Muscle of back (tissue), 11 donors: Measurements from ENCODE around the gene CAMTA1. TPM values are rescaled to one million over a fixed set of nuclear protein-coding genes. Genes with fewer than 3 reads are reported as not detected.

ENCODE experiments used
- DNase-seq, 3 donors: peaks; one replicate each; pipeline versions ENCODE4 v3.0.0 to v3.0.0-alpha.2; 2013
- polyA plus RNA-seq, 10 donors: library from polyadenylated mRNA; unstranded; fragments of 120-200 nt; gene quantifications; one replicate each; pipeline ENCODE4 v1.2.1, GENCODE V29; 2013; ENCODE audit not compliant: insufficient read length in 10 of 10

The CAMTA1 gene
- polyA plus RNA-seq, 10 donors: 36.4 to 49.7 (median 44.0) TPM

DNA sequence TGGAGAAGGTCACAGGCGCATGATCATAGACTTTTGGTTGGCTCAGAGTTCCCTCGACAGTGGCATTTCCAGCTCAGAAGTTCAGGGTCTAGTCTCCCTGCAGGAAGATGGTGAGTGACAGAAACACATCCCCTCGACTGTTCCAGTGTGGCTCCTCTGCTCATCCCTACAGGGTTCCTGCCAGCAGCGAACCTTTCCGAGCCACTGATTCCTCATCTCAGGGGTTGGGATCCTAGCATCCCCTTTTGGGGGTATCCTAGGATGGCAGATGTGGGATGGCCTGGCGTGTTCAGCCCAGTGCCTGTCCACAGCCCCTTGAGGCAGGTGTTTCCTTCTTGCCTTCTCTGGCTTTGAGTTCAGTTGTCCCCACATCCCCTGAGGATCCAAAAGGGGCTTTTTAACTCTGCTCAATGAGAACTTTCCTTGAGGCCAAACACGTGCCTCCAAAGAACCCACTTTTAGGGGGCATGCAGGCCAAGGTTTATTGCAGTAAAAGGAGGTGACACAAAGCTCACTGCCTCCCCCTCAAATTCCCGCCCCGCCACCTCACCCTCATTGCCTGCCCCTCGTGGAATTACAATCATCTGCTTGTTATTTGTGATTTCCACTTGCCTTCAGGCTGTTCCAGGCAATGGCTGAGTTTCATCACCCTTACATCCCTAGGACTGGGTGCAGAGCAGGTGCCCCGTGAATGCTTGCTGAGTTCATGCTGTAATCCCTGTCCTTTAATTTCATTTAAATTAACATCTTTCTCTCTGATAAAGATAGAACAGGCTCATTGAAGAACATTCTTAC, 440.7 kb downstream of the CAMTA1 start:
- no peak for DNase-seq

DNA sequence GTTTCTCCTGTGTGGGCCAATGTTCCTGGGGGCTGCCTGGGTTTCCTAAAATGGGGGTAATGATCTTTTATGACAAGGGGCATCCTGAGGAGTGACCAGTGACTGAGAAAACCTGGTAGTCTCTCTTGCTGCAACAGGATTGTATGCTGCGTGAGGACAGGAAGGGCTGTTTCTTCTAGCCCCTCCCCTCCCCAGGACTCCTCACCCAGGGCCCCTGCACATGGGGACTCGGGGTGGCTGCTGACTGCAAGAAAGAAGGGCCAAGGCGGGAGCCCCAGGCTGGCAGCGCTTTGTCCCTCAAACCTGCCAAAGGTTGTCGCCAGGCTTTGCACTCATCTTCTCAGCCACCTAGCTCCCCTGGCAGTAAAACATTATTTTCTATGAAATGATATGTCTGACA, 442.4 kb downstream of the CAMTA1 start:
- DNase-seq: no peak

DNA sequence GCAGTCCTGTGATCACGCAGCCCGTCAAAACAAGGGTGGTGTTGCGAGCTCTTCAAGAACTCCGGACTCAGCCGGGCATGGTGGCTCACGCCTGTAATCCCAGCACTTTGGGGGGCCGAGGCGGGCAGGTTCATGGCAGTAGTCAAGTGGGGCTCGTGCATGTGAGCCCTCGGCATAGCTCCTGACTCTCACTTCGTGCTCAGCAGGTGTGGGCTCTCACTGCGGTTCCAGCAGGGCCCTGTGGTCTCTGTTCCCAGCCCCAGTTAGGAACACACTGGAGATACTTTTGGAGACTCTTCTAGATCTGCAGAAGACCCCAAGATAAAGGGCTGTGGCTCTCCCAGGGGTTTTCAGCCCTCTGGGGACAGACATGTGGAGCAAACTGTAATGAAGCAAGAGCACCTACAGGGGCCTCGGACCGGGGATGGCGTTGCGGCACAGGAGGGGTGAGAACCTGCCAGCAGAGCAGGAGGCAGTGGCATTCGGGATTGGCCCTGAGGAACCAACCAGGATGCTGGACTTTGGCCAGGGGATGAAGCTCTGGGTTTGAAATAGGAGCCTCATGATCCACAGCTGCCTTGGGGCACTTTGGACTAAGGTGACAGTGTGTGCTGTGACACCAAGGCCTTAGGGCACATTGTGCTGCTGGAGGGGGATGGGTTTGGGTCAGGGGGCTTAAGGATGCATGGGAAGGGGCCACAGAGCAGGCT, 443.2 kb downstream of the CAMTA1 start:
- no peak for DNase-seq

DNA sequence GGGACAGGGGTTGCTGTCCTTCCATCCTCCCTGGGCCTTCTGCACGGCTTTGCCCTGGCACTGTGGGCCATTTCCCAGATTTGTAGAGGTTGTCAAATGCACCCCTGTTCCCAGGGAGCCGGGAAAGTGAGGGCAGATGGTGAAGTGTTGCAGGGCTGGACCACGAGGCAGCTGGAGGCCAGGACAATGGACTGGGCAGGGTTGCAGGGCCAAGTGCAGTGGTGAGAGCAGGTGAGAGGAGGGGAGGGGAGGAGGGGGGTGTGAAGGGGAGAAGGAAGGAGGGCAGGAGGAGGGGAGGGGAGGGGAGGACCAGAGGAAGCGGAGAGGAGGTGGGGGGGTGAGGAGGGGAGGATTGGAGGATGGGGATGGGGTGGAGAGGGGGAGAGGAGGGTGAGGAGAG, 443.9 kb downstream of the CAMTA1 start:
- no peak for DNase-seq

DNA sequence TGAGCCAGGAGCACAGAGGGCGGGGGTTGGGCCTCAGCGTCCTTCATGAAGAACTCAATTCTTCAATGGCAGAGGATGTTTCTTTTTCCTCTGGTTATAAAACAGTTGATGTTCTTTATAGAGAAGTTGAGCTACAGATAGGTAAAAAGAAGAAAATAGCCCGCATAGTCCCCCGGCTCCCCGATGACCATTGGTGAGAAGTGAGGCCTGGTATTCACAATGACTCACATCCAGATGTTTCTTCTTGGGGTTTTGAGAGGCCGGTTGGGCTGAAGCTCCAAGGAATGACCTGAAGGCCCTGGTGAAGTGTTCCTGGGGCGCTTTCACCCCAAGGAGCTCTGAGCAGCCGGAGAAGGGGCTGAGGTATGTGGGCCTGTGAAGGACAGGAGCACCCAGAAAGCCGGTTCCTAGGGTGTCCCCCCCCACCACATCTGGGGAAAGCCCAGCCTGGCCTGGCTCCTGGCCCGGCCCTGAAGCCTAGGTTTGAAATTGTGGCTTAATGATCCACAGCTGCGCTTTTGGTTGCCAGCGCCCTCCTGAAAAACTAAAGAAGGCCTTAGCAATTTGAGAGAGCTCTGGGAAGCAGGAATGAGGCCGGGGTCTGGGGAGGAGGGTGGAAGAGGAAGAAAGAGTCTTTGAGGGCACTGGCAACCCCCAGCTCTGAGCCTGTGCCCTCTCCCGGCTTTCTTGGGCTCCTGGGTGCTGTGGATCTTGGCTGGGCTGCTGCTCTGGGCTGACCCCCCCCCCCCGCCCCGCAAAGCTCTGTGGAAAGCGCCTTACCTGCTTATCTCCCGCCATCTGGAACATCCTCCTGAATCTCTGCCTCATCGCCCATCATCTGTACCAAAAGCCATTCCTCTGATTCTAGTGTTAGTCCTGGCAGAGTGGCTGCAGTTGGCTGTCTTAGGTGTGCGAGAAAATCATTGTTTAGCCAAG, 444.7 kb downstream of the CAMTA1 start:
- DNase-seq: peak; percentile 13 to 43 (median 21)

DNA sequence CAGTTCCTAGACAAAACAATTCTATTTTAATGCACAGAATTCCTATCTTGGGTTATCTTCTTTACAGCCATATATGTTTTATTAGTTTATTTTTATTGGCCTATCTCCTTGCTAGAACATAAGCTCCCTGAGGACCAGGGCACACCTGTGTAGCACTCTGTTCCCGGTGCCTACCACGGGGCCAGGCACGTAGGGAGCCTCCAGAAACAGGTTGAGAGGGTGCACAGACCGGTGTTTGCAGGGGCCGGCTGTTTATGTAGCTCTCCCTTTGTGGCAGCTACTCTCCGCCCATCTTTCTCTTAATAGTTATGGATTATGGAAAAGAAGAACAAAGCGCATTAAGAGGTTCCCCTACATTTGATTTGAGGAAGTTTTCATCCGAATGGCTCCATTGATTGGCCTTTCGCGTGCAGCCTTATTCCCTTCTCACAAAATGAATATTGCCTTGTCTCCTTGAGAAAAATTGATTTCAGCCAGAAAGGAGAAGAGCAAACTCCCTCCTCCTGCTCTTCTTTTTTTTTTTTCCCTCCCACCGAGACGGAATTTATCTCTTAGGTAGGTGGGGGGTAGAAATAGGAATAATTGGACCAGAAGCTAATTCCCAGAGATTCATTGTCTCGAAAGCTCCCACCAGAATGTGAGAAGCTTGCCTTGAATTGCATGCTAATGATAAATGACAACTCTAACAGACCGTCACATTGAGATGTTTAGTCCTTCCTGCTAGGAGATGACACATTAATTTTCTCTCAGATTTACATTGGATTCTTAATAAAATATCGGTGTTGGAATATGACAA, 447.4 kb downstream of the CAMTA1 start:
- DNase-seq: no peak

DNA sequence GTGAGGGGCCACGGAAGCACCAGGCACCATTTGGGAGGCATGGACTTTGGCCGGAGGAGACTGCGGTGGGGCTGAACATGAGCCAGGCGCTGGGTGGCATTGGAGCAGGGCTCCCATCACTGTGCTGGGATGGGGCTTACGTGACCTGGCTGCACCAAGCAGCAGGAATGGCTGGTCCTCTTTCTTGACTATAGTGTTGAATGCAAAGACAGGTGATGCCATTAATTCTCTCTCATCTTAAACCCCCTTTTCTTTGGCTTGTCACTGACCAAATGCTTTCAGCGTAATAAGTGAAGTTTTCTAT, 447.9 kb downstream of the CAMTA1 start:
- DNase-seq: no peak

DNA sequence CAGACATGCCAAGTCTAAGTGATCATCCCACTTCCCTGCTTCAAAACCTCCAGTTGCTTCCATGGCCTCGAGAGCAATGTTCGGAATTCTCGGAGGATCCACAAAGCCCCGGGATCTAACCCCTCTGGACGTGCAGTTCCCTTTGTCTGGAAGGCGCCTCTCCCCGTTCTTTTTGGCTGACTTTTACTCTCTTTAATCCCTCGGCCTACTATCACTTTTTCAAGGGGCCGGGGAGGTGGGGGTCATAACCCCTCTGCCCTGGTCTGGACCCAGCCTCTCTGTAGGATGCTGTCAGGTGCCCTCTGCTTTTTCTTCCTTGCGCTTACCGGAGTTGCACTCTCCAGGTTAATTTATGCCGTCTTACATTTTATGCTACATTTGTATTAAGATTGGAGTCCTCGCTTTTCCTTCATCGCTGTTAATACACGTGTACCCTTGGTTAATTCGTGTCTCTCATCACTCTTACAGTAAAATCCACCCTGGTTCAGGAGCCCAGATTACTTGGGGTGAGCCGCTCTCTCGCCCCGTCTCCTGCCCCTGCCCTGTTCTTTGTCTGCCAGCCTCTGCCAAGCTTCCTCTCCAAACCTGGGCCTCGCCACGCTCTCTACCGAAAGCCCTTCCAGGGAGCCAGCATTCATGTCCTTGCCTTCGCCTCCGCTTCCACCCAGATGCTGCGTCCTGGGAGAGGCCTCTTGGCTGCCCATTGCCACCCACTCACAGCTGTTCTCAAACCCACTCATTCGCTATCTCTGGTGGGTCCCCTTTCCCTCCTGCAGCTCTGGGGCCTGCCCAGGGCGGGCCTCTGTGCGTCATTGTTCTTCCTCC, 448.6 kb downstream of the CAMTA1 start:
- DNase-seq: no peak

DNA sequence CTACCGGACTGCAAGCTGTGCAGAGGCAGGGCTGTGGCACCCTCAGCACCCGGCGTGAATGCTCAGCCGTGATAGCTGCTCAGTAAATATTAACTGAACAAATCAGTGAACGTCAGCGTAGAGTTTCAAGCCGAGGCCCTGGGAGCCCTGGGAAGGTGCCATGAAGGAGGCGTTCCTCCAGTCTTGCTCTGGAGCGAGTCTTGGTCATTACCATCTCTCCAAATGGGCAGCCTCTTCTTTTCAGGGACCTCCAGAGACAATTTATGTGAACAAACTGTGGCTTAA, 449.2 kb downstream of the CAMTA1 start:
- DNase-seq: no peak

DNA sequence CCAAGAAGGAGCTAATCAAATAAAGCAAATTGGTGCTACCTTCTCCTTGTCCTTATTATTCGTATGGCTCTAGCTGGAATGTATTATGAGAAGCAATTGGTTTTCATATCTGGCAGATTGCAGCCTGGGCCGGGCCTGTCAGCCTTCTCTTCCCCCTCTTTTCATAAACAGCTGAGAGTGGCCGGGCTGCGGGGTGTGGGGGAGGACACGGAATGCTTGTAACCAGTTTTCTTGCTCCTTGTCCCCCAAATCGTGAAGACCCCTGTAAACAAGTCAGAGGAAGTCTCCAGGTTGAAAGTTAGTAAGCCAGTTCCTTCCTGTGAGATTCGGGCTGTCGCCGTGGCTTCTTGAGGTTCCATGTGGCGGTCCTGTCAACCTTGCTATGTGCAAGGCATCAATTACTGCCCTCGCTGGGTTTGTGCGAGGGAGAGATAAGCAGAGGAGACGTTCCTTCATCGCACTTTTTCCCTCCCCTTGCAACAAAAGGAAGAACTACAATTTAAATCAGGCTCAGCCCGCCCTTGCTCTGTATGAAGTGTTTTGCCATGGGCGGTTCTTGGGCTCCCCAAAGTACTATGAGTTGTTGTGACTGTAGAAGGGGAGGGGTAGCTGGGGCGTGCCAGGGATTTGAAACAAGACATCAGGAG, 450.7 kb downstream of the CAMTA1 start:
- no peak for DNase-seq

DNA sequence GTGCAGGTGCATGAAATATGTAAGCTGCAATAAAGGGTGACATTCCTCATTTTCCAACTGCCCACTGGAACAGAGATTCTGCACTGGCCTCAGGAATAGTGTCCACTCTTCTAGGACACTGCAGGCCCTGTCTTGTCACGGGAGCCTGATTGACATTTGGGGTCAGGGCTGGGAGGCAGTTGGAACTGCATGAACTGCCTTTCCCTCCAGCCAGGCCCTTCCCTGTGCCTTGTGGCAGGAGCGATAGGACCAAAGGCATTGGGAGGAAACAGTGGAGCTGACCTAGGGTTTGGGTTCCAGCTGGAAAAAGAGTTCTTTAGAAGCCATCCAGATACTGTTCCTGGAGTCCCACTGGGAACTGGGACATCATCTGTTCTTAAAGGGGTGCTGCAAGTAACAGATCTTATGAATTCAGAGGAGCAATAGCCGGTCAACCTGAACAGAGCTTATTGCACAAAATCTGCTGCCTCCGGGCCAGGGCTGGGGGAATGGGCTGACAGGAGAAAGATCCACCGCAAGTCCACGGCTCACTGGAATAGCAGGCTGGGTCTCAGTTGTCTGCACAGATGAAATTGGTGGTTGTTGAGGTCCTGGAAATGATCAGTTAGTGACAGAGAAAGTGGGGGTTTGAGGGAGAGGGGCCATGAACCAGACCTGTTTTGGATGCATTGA, 451.7 kb downstream of the CAMTA1 start:
- DNase-seq: no peak

DNA sequence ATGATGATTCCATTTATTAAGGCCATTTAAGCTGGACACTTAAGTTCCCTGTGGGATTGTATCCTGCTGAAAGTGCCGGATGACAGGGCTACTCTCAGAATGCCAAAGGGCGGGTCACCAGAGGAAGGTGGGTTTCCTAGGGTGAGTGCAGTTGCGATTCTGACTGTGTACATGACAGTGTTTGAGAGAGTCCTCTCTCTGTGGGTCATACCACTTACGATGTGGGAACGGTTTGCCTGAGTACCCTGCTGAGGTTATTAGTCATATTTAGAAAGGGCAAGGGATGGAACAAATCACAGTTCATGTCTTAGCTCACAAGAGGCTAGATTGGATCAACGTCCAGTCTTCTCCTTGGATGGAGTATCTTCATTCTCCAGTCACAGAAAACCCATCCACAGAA, 461.9 kb downstream of the CAMTA1 start:
- no peak for DNase-seq

DNA sequence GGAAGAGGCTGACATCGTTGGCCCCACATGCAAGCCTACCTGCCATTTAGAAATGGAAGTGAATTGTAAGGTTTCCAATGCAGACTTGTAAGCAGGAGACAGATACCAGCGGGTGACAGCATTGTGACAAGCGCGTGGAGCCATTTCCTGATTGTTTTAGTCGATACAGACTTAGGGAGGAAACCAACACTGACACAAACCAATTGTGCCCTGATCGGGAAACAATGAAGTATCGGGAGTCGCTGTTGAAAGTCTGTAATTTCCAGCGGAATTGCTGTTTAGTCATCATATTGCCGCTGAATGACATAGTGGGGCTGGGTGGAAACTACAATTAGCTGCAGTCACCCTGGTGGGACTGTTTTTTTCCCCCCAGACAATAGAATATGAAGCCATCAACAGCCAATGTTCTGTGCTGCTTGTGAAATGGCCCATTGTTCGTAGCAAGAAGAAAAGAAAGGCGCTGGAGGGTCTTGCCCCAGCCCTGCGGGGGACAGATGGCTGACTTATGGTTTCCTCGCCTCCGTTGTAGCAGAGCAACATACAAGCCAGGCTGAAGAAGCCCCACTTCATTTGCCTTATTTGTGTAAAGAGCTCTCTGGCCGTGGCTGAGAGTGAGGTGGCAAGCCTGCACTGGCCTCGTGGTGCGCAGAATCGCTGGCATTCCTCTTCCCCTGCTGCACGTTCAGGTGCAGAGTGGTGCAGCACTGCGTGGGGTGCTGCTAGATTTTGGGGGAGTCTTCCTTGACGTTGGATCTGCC, 462.7 kb downstream of the CAMTA1 start:
- DNase-seq: no peak

DNA sequence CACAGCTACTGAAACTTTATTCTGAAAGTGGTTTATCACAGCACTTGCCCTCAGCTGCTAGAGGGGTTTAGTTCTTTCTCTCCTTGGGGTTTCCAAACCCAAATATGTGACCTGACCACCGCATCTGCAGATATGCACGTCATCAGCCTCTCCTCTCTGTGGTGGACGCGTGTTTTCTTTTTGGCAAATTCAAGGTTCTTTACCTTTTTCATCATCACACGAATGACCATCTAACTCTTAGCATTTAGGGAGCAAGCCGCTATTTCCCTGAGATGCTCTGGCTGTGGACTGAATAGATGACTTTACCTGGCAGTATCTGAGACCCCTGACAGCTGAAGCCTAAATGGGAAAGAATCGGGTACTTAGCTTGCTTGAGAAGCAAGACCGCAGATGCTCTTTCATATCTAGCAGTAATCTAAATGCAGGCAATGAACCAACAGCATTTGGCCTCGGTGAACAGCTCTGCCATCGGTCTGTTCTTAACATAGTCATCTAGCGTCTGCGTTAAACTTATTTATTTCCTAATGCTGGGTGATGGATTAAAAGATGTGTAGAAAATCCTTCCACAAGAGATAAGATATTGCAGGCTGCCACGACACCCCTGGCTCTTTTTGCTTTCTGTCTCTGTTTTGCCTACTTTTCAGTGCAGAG, 463.4 kb downstream of the CAMTA1 start:
- DNase-seq: no peak

DNA sequence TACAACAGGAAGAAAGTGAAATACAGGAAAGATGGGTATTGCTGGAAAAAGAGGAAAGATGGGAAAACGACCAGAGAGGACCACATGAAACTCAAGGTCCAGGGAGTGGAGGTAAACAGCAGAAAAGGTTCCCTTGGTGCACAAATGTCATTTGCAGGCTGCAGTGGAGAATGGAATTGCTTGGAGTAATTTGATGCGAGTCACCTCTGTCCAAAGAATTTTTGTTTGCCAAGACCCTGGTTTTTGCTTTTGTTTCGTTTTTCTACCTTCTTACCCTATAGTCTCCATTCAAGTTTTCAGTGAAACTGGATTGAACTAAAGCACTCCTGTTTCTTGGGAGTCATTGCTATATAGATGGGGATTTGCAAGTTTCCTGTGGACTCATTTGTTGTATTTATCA, 464.3 kb downstream of the CAMTA1 start:
- DNase-seq: no peak

DNA sequence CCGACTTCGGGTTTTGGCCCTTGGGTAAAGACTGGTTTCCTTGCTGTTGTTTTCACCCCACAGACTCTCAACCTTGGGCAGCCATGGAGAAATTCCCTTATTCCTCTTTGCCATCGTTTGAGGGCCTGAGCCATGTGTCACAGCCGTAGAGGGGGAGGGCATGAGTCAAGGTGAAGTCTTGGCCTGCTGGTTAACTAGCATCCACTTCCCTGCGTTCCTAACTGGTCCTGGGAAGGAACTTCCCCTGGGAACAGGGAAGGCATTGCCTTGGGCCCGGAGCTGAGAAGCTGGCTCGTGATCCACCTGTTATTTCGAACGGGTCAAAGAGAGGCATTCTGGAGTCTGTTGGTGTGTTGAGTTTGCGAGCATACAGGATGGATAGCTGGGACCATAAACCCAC, 464.9 kb downstream of the CAMTA1 start:
- no peak for DNase-seq

DNA sequence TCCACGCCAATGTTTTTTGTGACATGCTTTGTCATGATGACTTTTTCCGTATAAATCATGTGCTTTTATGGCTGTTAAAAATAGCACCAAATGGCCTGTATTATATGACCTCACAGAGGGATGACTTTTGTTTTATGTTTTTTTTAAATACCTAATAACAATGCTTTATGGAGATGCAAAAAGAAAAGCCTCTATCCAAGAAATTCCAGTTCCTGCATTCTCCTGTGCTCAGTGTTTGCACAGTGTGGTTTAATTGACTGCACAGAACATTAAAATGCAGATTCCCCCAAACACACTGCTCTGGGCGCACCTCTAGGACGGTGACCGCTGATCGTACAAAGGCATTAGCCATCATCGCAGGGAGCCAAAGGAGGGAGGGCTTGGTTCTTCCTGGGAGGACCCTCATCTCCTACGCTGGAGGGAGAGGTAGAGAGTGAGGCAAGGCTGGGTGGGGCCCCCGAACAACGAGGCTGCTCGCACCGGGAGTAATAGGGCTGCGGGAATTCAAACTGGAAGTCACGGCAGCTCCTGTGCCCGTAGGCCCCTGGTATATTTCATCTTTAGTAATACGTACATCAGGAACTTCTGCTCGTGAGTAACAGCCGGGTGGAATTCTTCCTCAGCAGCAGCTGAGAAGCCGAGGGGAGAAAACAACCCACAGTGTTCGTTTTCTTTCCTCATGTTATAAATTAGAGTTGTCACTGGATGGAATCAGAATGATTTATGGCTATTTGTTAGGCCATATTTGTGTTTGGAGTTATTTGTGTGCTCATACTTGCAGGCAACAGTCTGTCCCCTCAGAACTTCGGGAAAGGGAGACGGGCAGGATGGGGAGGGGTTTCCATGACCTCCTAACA, 465.6 kb downstream of the CAMTA1 start:
- no peak for DNase-seq

DNA sequence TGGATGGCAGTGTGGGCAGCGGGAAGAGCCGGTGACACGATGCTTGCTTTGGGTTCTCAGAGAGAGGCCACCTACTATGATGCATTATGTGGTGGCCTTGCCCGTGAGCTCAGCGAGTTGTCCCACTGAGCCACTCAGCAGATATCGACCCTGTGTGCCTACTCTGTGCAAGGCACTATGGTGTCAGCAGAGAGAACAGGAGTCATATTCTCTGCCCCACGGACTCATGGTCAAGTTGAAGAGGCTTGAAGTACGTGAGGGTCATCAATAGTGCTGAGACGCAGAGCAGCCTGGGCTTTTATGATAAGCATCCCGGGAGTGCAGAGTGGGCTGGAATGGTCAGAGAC, 466.2 kb downstream of the CAMTA1 start:
- DNase-seq: no peak
